Activated T-helper 17 cell treated with anti-CD3 and anti-CD28 coated beads, Interleukin-2, amount 50 U/mL, for 72 hours (primary cell): ENCODE measurements around the gene CREM. TPM values are rescaled to one million over a fixed set of nuclear protein-coding genes. Genes with fewer than 3 reads are reported as not detected.
A peak's percentile ranks its signal among the peaks of the same experiment; 100 is the strongest.

ENCODE experiments used
- ATAC-seq: fragments of 150-1000 bp; cut with Tn5 transposase; replicated peaks from 2 replicates; pipeline ENCODE4 v1.10.0; 2021; ENCODE audit warnings: mild to moderate bottlenecking, moderate library complexity
- H3K27ac Mint-ChIP-seq: one replicate; pipeline ENCODE4 v1.8.0; 2022; ENCODE audit warnings: mixed read lengths
- H3K27me3 Mint-ChIP-seq: one replicate; pipeline ENCODE4 v1.8.0; 2022; ENCODE audit warnings: mixed read lengths
- H3K36me3 Mint-ChIP-seq: one replicate; pipeline ENCODE4 v1.8.0; 2022; ENCODE audit warnings: low read depth, mild to moderate bottlenecking, mixed read lengths
- H3K4me1 Mint-ChIP-seq: one replicate; pipeline ENCODE4 v1.8.0; 2022; ENCODE audit warnings: mixed read lengths
- H3K4me3 Mint-ChIP-seq: one replicate; pipeline ENCODE4 v1.8.0; 2022; ENCODE audit warnings: mild to moderate bottlenecking, mixed read lengths
- H3K9me3 Mint-ChIP-seq: one replicate; pipeline ENCODE4 v1.8.0; 2022; ENCODE audit warnings: mixed read lengths
- total RNA-seq, 2 donors: library from RNA; stranded (reverse); gene quantifications; one replicate each; pipeline ENCODE4 v1.2.3, GENCODE V29; 2022

Gene CREM
- total RNA-seq, 2 donors from 2014 or later, result 126 to 150 TPM

GRCh38 chr10:35231646-35232045 is 105.0 kb downstream of the CREM start:
- Mint-ChIP-seq H3K36me3 (no peaks in the 10 kb centered on the region), H3K27me3 (no peaks in the 10 kb centered on the region), H3K4me3 (no peak overlapping the region), H3K9me3 (no peaks in the 10 kb centered on the region), H3K4me1 (no peaks in the 10 kb centered on the region), H3K27ac (no peak overlapping the region)
- no peak for ATAC-seq

DNA sequence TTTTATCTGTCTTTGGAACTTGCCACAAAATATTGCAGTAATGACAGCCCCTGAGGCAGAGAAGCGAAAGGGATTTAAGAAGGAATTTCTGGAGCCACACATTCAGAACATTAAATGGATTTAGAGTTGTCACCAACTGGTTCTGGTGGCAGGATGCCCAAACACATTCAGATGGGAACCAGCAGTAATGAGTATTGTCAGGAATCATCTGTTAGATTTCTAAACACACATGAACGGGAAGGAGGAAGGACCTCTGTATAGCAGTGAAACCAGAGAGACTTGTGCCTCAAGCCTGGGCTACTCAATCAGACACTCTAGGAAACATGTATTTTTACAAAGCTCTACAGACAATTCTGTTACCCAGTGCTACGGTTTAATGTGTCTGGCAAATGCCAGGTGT is 105.9 kb downstream of the CREM start:
- no peak overlapping the region for H3K4me3 Mint-ChIP-seq
- H3K4me1 Mint-ChIP-seq, result no peaks in the 10 kb centered on the region
- H3K9me3 Mint-ChIP-seq, result no peaks in the 10 kb centered on the region
- no peak for ATAC-seq
- no peaks in the 10 kb centered on the region for H3K27me3 Mint-ChIP-seq
- no peaks in the 10 kb centered on the region for H3K36me3 Mint-ChIP-seq
- H3K27ac Mint-ChIP-seq, result no peak overlapping the region

GRCh38 chr10:35234073-35234472 is 107.4 kb downstream of the CREM start:
- Mint-ChIP-seq H3K4me1 (no peaks in the 10 kb centered on the region), H3K9me3 (no peaks in the 10 kb centered on the region), H3K27me3 (no peaks in the 10 kb centered on the region), H3K36me3 (no peaks in the 10 kb centered on the region), H3K27ac (no peak overlapping the region), H3K4me3 (no peak overlapping the region)
- ATAC-seq, result no peak

DNA sequence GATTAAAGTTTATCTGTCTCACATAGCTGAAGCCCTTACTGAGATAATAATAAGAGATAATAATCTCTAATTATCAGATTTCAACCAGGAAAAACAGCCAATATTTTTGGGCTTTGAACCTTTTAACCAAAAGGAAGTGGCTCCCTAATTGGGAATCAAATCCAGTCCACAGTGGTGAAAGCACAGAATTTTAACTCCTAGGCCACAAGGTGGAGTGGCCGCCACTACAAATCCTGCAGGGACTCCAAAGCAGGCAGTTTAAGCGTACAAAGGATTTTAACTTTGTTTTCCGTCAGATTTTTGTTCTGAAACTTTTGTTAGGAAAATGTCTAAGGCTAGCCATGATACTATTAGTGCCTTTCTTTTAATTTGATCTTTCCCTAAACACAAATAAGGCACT is 110.1 kb downstream of the CREM start:
- H3K9me3 Mint-ChIP-seq, result no peaks in the 10 kb centered on the region
- no peaks in the 10 kb centered on the region for H3K27me3 Mint-ChIP-seq
- no peaks in the 10 kb centered on the region for H3K4me1 Mint-ChIP-seq
- no peaks in the 10 kb centered on the region for H3K36me3 Mint-ChIP-seq
- H3K4me3 Mint-ChIP-seq, result no peak overlapping the region
- no peak overlapping the region for H3K27ac Mint-ChIP-seq
- ATAC-seq, result no peak

DNA sequence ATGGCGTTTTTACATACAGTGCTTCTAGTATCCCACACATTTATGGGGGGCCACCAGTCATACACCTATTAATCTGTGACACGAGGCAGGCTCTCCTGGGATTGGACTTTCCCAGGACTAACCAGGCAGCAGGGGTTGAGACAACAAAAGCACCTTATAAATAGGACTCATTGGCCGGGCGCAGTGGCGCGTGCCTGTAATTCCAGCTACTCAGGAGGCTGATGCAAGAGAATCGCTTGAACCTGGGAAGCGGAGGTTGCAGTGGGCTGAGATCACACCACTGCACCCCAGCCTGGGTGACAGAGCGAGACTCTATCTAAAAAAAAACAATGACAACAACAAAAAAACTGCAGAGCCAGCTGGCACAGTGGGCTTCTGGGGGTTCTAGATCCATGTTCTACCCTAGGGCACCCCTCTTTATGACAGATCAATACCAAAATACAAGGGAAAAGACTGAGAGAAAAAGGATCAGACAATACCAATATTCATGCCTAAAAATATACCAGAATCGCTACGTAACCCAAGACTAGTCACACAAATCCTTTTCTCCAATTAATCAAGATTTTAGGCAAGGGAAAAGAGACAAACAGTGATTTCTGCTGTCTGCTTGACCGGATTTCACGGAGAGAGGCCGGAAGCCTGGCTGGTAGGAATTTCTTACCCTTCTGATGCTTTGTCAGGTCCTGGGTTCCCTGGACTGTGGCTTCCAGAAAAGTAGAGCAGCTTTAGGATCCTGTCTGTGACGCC is 111.3 kb downstream of the CREM start:
- Mint-ChIP-seq H3K9me3 (no peaks in the 10 kb centered on the region), H3K4me1 (no peaks in the 10 kb centered on the region), H3K4me3 (no peak overlapping the region), H3K27me3 (no peaks in the 10 kb centered on the region), H3K27ac (no peak overlapping the region), H3K36me3 (no peaks in the 10 kb centered on the region)
- no peak for ATAC-seq

GRCh38 chr10:35244549-35244948 is 117.9 kb downstream of the CREM start:
- Mint-ChIP-seq H3K27ac (no peak overlapping the region), H3K36me3 (no peaks in the 10 kb centered on the region), H3K4me1 (no peaks in the 10 kb centered on the region), H3K9me3 (no peaks in the 10 kb centered on the region), H3K27me3 (peaks cover 3% of the 10 kb centered on the region), H3K4me3 (no peak overlapping the region)
- ATAC-seq, result no peak

DNA sequence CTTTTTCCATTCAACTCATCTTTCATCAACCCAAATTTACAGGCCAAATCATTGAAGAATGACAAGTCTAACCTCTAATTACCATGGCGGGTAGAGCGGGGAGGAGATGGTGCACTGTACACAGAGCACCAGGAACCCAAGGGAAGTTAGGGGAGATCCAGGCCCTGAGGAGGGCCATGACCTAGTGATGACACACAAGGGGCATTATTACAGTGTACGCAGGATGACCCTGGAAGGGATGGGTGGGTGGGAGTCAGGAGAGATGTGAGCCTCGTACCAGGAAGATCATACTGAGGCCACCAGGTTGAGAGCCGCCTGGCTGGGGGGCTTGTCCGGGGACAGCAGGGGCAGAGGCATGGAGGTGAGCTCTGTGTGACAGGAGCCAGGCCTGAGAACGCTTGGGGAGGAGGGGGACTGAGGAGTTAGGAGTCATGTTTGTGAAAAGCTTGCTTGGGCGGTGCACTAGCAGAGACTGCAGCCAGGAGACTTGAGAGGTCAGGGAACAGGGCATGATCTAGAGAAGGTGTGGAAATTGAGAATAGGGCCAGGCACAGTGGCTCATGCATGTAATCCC is 120.2 kb downstream of the CREM start:
- H3K4me3 Mint-ChIP-seq, result no peak overlapping the region
- no peaks in the 10 kb centered on the region for H3K36me3 Mint-ChIP-seq
- H3K27ac Mint-ChIP-seq, result no peak overlapping the region
- no peaks in the 10 kb centered on the region for H3K9me3 Mint-ChIP-seq
- H3K27me3 Mint-ChIP-seq, result peaks cover 3% of the 10 kb centered on the region
- no peak for ATAC-seq
- H3K4me1 Mint-ChIP-seq, result no peaks in the 10 kb centered on the region

DNA sequence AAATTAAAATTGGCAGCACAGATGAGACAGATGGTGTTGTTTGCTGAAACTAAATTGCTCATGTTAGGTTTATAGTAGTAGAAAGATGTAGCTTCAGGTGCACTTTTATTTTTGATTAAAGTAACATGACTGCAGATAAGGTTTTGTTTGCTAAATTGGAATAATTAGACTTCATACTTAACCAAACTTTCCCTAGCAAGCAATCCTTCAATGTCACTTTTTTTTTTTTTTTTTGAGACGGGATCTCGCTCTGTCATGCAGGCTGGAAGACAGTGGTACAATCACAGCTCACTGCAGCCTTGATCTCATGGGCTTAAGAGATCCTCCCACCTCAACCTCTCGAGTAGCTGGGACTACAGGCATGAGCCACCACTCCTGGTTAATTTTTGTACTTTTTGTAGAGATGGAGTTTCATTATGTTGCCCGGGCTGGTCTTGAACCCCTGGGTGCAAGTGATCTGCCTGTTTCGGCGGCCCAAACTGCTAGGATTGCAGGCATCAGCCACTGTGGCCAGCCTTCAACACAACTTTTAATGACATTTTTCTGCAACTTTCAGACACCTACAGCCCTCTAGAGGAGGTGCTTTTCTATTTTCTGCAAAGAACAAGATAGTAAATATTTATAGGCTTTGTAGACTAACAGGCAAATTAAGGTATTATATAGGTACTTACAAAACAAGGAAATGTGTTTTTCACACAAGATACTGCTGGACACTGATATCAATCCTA is 124.9 kb downstream of the CREM start:
- ATAC-seq, result no peak
- no peaks in the 10 kb centered on the region for H3K36me3 Mint-ChIP-seq
- H3K4me3 Mint-ChIP-seq, result no peak overlapping the region
- no peaks in the 10 kb centered on the region for H3K4me1 Mint-ChIP-seq
- no peaks in the 10 kb centered on the region for H3K27me3 Mint-ChIP-seq
- H3K27ac Mint-ChIP-seq, result no peak overlapping the region
- H3K9me3 Mint-ChIP-seq, result no peaks in the 10 kb centered on the region

DNA sequence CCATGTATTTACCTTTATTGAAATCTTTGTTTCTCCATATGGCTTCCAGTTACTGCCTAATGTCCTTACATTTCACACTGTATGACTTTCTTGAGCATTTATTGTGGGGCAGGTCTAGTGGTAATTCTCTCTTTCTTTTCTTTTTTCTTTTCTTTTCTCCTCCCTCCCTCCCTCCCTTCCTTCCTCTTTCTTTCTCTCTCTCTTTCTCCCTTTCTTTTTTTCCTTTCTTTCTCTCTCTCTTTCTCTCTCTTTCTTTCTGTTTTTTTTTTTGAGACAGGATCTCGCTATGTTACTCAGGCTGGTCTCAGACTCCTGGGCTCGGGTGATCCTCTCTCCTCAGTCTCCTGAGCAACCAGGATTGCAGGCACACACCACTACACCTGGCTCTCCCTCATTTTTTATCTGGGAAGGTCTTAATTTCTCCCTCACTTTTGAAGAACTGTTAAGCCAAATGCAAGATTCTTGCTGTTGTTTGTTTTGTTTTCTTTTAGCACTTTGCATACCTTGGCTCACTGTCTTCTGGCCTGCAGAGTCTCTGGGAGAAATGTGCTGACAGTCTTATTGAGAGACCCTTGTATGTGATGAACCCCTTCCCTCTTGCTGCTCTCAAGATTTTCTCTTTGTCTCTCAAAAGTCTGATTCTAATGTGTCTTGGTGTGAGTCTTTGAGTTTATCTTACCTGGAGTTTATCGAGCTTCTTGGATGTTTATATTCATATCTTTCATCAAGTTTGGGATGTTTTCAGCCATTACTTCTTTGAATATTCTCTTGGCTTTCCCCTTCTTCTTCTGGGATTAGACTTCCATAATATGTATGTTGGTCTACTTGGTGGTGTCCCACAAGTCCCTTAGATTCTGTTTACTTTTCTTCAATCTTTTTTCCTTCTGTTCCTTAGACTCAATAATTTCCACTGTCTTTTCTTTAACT is 130.7 kb downstream of the CREM start:
- H3K27me3 Mint-ChIP-seq, result no peaks in the 10 kb centered on the region
- no peak overlapping the region for H3K27ac Mint-ChIP-seq
- peaks cover 6% of the 10 kb centered on the region for H3K4me1 Mint-ChIP-seq
- H3K36me3 Mint-ChIP-seq, result no peaks in the 10 kb centered on the region
- H3K9me3 Mint-ChIP-seq, result peaks cover 8% of the 10 kb centered on the region
- ATAC-seq, result no peak
- no peak overlapping the region for H3K4me3 Mint-ChIP-seq

DNA sequence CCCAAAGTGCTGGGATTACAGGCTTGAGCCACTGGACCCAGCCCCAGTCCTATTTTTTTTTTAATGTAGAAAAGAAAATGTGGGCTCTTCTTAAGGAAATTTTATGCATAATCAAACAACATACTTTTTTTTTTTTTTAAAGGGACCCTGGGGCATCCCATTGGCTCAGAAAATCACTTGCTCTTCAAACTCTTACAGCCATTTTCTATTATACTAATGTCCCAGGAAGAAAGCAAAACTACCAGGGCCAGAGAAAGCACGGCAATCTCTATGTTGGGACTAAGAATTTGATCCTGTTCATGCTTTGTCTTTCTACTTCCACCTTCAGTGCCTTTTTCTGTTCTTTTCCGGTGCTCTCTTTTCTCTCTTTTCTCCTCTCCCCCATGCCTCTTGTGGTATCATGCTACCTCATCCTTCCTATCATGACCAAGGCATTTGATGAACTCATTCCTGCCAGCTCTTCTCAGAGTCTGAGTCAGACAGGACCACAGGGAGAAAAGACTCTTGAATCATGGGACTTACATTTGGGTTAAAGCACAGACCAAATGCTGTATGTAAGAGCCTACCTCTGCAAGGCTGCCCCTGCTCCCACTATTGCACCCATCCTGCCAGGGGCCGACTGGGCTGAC is 133.2 kb downstream of the CREM start:
- Mint-ChIP-seq H3K36me3 (no peaks in the 10 kb centered on the region), H3K27ac (peak overlapping the region; percentile 33), H3K4me1 (peaks cover 6% of the 10 kb centered on the region), H3K9me3 (peaks cover 8% of the 10 kb centered on the region), H3K27me3 (no peaks in the 10 kb centered on the region), H3K4me3 (no peak overlapping the region)
- ATAC-seq, result peak; percentile 97

GRCh38 chr10:35262436-35262835 is 135.8 kb downstream of the CREM start:
- Mint-ChIP-seq H3K4me1 (peaks cover 6% of the 10 kb centered on the region), H3K4me3 (no peak overlapping the region), H3K27ac (no peak overlapping the region), H3K36me3 (no peaks in the 10 kb centered on the region), H3K27me3 (no peaks in the 10 kb centered on the region), H3K9me3 (peaks cover 6% of the 10 kb centered on the region)
- ATAC-seq, result no peak
